GM13977 (cell line): ENCODE results near the gene ADK.

ENCODE experiments used
- DNase-seq: peaks from one replicate; pipeline ENCODE4 v3.0.0; 2012; ENCODE audit warnings: low spot score
- in situ Hi-C: fragments of 300-500 bp; cut with MboI; formaldehyde crosslinking; loops from one replicate; pipeline ENCODE4 v1.12.0; 2022; ENCODE audit warnings: low sequenced_read_pairs, low pct_unique_long_range_greater_than_20kb, mixed read lengths, inconsistent platforms; ENCODE audit not compliant: unreplicated experiment
- TF ChIP-seq, protein P1 (sequence below): IDR thresholded peaks from 2 replicates; pipeline ENCODE4 v1.5.1; 2012; ENCODE audit warnings: mild to moderate bottlenecking, control low read depth; ENCODE audit not compliant: insufficient read depth; ENCODE audit errors: extremely low read depth, missing control alignments

Gene ADK

DNA sequence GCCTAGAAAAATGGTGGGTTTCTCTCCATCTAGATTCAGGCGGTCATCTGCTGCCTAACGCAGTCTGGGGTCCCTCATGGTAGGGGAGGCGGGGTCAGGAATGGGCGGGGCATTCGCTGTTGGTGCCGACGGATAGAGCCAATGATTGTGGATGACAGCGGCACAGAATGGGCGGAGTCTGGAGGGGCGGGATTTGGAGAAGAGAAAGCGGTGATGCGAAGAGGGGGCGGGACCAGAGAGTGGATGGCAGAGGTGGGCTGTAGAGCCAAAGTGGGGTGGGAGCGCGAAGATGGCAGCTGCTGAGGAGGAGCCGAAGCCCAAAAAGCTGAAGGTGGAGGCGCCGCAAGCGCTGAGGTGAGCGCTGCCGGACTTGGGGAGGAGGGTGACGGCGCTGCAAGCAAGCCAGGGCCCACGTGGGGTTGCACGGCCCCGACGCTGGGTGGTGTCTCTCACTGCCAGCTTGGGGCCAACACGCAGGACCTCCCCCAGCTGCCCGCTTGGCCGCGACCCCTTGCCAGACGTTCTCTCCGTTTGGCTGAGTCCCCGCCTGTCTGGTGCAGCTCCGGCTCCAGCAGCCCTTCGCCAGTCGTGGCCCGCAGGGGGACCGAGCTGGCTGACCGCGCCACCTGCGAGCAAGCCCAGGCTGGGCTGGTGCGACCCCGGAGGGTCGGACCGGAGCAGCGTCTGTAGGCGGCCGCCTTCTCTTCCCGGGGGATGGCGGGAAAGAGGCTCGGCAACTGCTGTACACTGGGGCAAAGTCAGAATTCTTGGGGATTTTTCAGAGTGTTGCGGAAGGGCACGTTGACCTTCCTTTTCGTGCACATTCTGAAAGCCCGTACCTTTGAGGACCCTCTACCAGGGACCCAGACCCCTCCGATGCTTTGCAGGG, at the start of gene ADK:
ADK (plus strand) TSS at position 232 of the 889 bp plus-strand sequence; CDS start at position 290, 58 bp downstream.
- in situ Hi-C loops: loop anchor here (5.0 kb wide), 1 partner anchor 81 kb away; no protein-coding TSS in a partner anchor
- DNase-seq: peak; percentile 99
- TF ChIP-seq, protein P1, sequence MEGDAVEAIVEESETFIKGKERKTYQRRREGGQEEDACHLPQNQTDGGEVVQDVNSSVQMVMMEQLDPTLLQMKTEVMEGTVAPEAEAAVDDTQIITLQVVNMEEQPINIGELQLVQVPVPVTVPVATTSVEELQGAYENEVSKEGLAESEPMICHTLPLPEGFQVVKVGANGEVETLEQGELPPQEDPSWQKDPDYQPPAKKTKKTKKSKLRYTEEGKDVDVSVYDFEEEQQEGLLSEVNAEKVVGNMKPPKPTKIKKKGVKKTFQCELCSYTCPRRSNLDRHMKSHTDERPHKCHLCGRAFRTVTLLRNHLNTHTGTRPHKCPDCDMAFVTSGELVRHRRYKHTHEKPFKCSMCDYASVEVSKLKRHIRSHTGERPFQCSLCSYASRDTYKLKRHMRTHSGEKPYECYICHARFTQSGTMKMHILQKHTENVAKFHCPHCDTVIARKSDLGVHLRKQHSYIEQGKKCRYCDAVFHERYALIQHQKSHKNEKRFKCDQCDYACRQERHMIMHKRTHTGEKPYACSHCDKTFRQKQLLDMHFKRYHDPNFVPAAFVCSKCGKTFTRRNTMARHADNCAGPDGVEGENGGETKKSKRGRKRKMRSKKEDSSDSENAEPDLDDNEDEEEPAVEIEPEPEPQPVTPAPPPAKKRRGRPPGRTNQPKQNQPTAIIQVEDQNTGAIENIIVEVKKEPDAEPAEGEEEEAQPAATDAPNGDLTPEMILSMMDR: peak; percentile 27

DNA sequence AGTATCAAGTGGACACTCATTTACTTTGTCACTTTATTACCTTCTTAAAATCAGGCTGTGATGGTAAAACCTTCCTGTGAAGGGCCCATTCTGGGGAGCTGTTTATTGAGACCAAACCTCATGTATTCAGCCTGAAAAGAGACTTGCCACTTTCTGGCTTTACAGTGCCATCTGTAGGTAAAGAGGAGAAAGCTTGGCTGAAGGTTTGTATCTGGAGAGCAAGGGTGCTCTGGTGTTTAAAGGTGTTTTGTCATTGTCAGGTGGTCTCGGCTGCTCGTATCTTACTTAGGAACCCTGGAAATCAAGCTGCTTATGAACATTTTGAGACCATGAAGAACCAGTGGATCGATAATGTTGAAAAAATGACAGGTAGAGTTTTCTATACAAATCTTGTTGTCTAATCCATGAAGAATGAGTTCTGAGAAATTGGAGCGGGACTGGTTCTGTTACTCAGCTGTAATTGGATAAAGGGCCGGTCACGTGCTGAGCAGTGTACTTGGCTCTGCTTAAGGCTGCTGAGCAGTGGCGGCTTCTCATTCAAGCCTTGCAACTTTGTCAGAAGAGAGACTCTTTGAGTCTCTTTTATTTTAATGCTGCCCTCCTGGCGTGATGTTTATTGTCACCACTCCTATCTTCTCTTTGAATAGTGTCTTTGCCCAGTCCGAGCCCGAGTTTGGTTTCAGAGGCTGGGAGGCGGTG, 47.3 kb upstream of the ADK start:
- DNase-seq: peak; percentile 69
- TF ChIP-seq, protein P1: peak; percentile 72
- in situ Hi-C loops: no loop called here

- no peak for DNase-seq
- in situ Hi-C loops: no loop called here
Measured at GRCh38 chr10:74104480-74104879, 46.5 kb upstream of the ADK start.

GRCh38 chr10:74104996-74105395, 46.0 kb upstream of the ADK start:
- TF ChIP-seq, protein P1: no peak
- DNase-seq: no peak
- in situ Hi-C loops: no loop called here

More at GRCh38 chr10:74104480-74104879, 46.5 kb upstream of the ADK start:
- TF ChIP-seq, protein P1: no peak

DNA sequence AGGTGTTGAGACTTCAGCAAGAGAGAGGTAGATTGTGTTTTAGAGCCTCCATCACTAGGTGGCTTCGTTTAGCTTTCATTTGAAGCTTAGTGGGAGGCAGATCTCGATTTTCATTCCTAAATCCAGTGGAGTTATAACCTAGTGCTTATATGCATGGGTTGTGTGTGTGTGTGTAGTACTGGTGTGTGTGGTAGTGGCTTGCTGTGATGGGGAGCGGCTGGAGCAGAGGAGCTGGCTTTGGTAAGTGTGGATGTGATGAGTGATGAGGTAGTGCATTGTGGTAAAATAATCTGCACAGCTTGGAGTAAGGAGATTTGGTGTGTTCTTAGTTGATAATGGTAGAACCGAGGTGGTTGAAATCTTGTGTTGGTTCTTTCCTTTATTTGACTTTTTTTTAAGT, 43.6 kb upstream of the ADK start:
- in situ Hi-C loops: no loop called here
- TF ChIP-seq, protein P1: no peak
- no peak for DNase-seq

- TF ChIP-seq, protein P1: no peak
- in situ Hi-C loops: no loop called here
- DNase-seq: no peak
Measured at GRCh38 chr10:74109452-74109851, 41.6 kb upstream of the ADK start.
